Measurements from ENCODE around the gene LZTS2.

The LZTS2 gene

DNA sequence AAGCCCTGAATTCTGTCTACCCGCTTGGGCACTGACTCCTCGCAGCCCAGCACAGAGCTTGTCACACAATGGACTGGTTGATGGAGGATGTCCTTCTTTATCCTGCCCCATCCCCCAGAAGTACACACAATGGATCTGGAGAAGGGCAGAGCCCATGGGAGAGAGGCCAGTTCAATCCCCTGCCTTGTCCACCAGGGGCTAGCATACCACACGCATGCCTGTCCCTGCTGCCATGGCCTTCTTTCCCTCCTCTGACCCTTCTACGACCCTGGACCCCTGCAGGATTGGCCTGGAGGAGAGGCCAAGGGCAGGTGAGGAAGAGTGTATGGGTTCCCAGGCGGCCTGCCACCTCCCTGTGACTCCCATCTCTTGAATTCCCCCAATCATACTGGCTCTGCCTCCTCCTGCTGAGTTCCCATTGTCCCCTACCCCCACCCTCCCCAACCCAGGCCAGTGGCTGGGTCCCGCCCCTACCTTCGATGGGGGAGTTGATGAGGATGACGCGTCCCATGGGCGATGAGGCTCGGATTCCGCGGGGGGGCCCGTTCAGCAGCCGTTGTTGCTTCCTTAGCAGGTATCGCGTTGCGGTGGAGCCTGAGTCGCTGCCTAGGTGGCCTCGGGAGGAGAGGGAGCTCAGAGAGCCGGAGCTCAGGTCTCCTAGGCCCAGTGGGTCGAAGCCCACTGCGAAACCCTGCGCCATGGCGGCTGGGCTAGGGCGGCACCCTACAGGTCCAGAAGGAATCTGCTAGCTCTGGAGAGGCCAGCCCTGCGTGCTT is 30.1 kb downstream of the LZTS2 start:
- no peak overlapping the region for H3K9ac ChIP-seq (ENCODE audit: low read length)
- H3K27me3 ChIP-seq (ENCODE audit: insufficient read depth, low read length, poor library complexity) = no peaks in the 10 kb centered on the region
- H3K23ac ChIP-seq (ENCODE audit: low read length) = no peak overlapping the region
- H3K4me2 ChIP-seq (ENCODE audit: low read length) = no peak overlapping the region
- H3K4me1 ChIP-seq (ENCODE audit: control insufficient read depth, low read depth, low read length) = peaks cover 12% of the 10 kb centered on the region
- H2BK120ac ChIP-seq (ENCODE audit: low read depth, low read length) = no peak overlapping the region
- no peaks in the 10 kb centered on the region for H3K79me2 ChIP-seq (ENCODE audit: control insufficient read depth, insufficient read depth, low read length)
- H3K4me3 ChIP-seq (ENCODE audit: low read length) = no peak overlapping the region
- H2BK15ac ChIP-seq (replicated peaks; ENCODE audit: low read depth) = no peak overlapping the region
- H4K5ac ChIP-seq (ENCODE audit: low read length) = no peak overlapping the region
- no peaks in the 10 kb centered on the region for H3K79me1 ChIP-seq (ENCODE audit: low read length)
- H3K56ac ChIP-seq (ENCODE audit: low read length) = no peak overlapping the region
- H4K8ac ChIP-seq (ENCODE audit: low read depth, low read length) = no peak overlapping the region
- no peak overlapping the region for H3K4ac ChIP-seq (ENCODE audit: low read depth, low read length)
- H2BK5ac ChIP-seq (ENCODE audit: low read length) = no peak overlapping the region
- peak; percentile 80 for DNase-seq
- no peak overlapping the region for H3K27ac ChIP-seq (ENCODE audit: low read depth, low read length)
- no peaks in the 10 kb centered on the region for H3K36me3 ChIP-seq (ENCODE audit: control insufficient read depth, insufficient read depth, low read length)
- no CpG with 5 or more reads among the region's 27 CpGs for WGBS (ENCODE audit: extremely low coverage, insufficient coverage, low lambda C conversion rate)
- no peak overlapping the region for H2AK5ac ChIP-seq (ENCODE audit: low read length)
- no peak overlapping the region for H3K18ac ChIP-seq (ENCODE audit: low read length)

DNA sequence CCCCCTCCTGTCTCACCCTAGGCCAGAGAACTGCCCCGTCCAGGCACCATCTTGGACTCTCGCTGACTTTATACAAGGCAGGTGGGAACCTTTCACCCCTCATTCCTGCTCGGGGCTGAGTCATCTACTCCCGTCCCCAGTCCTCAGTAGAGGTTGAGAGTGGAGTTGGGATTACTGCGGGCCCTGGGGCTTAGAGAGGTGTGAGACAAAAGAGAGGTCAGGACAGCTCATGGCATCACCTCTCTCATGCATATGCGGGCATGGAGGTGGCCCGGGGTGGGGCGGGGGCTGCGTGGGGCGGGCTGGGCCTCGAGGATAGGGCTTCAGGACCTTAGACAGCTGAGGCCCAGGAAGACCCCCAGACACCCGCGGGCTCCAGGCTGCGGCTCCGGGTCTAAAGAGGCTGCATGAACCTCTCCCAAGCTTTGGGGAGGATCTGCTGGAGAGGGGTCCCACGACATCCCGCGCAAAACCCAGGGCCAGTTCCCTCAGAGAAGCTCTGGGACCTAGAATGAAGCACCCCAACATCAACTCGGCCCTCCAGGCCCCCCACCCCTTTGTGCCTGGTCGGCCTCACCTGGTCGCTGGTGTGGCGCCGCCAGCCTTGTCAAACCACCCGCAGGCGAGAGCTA is 31.0 kb downstream of the LZTS2 start:
- H2BK5ac ChIP-seq (ENCODE audit: low read length) = no peak overlapping the region
- no peak overlapping the region for H3K18ac ChIP-seq (ENCODE audit: low read length)
- H3K4me2 ChIP-seq (ENCODE audit: low read length) = peak overlapping the region; percentile 56
- no peaks in the 10 kb centered on the region for H3K36me3 ChIP-seq (ENCODE audit: control insufficient read depth, insufficient read depth, low read length)
- DNase-seq = peak; percentile 91
- no peak overlapping the region for H3K27ac ChIP-seq (ENCODE audit: low read depth, low read length)
- H3K27me3 ChIP-seq (ENCODE audit: insufficient read depth, low read length, poor library complexity) = no peaks in the 10 kb centered on the region
- H2AK5ac ChIP-seq (ENCODE audit: low read length) = no peak overlapping the region
- no peaks in the 10 kb centered on the region for H3K79me1 ChIP-seq (ENCODE audit: low read length)
- H3K4ac ChIP-seq (ENCODE audit: low read depth, low read length) = no peak overlapping the region
- no CpG with 5 or more reads among the region's 25 CpGs for WGBS (ENCODE audit: extremely low coverage, insufficient coverage, low lambda C conversion rate)
- no peak overlapping the region for H3K23ac ChIP-seq (ENCODE audit: low read length)
- H3K56ac ChIP-seq (ENCODE audit: low read length) = no peak overlapping the region
- H4K5ac ChIP-seq (ENCODE audit: low read length) = no peak overlapping the region
- H4K8ac ChIP-seq (ENCODE audit: low read depth, low read length) = no peak overlapping the region
- no peaks in the 10 kb centered on the region for H3K79me2 ChIP-seq (ENCODE audit: control insufficient read depth, insufficient read depth, low read length)
- peaks cover 12% of the 10 kb centered on the region for H3K4me1 ChIP-seq (ENCODE audit: control insufficient read depth, low read depth, low read length)
- H3K4me3 ChIP-seq (ENCODE audit: low read length) = no peak overlapping the region
- H3K9ac ChIP-seq (ENCODE audit: low read length) = peak overlapping the region; percentile 20
- H2BK15ac ChIP-seq (replicated peaks; ENCODE audit: low read depth) = no peak overlapping the region
- no peak overlapping the region for H2BK120ac ChIP-seq (ENCODE audit: low read depth, low read length)

DNA sequence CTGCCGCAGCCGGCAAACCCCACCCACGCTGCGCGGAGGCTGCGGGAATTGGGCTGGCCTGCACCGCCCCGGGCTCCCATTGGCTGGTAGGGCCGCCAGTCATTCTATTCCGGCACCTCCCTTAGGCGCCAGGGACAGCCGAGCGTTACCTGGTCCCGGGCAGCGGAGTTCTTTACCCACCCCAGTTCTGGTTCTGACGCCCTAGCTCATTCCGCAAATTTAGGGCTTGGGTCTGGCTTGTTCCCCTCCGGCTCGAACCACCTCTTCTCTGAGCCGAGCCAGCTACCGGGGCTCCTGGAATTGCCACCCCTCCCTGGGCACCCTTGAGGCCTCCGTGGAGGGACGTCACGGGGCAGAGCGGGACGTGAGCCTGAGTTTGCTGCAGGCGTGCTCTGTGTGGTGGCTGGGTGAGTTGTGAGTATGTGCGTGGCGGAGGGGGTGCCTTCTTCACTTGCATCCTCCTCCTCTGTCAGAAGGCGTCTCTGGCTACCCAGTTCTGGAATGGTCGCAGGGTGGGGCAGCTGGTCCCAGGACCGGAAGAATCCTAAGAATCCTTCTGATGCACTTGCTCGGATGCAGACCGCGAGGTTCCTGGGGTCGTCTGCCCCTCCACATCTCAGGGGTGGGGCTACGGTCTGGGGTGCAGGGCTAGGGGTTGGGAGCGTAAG is 31.7 kb downstream of the LZTS2 start, which contains the start of the genes PDZD7 and SFXN3:
Gene PDZD7 (minus strand): TSS at position 2 of the 668 bp plus-strand sequence. CDS start 910 bp downstream, outside the sequence.
Gene SFXN3 (plus strand): TSS at position 107 of the 668 bp plus-strand sequence. CDS start 3,461 bp downstream, outside the sequence.
- Histone ChIP-seq H2AK5ac (ENCODE audit: low read length) (no peak within 1 kb of the TSS), H2BK15ac (replicated peaks; ENCODE audit: low read depth) (no peak within 1 kb of the TSS), H4K5ac (ENCODE audit: low read length) (no peak within 1 kb of the TSS), H2BK120ac (ENCODE audit: low read depth, low read length) (no peak within 1 kb of the TSS), H4K8ac (ENCODE audit: low read depth, low read length) (no peak within 1 kb of the TSS), H3K27me3 (ENCODE audit: insufficient read depth, low read length, poor library complexity) (no peaks in the 10 kb centered on the region), H3K4me1 (ENCODE audit: control insufficient read depth, low read depth, low read length) (peaks cover 12% of the 10 kb centered on the region), H3K4me2 (ENCODE audit: low read length) (peak within 1 kb of the TSS; percentile 95), H3K23ac (ENCODE audit: low read length) (no peak within 1 kb of the TSS), H3K79me1 (ENCODE audit: low read length) (no peaks in the 10 kb centered on the region), H3K27ac (ENCODE audit: low read depth, low read length) (no peak within 1 kb of the TSS), H3K79me2 (ENCODE audit: control insufficient read depth, insufficient read depth, low read length) (no peaks in the 10 kb centered on the region), H3K56ac (ENCODE audit: low read length) (peak within 1 kb of the TSS; percentile 64), H3K18ac (ENCODE audit: low read length) (no peak within 1 kb of the TSS), H3K4me3 (ENCODE audit: low read length) (peak within 1 kb of the TSS; percentile 33), H2BK5ac (ENCODE audit: low read length) (no peak within 1 kb of the TSS), H3K36me3 (ENCODE audit: control insufficient read depth, insufficient read depth, low read length) (no peaks in the 10 kb centered on the region), H3K4ac (ENCODE audit: low read depth, low read length) (no peak within 1 kb of the TSS), H3K9ac (ENCODE audit: low read length) (peak within 1 kb of the TSS; percentile 58)
- DNase-seq = peak; percentile 95
- WGBS (ENCODE audit: extremely low coverage, insufficient coverage, low lambda C conversion rate) = no CpG with 5 or more reads among the region's 38 CpGs

DNA sequence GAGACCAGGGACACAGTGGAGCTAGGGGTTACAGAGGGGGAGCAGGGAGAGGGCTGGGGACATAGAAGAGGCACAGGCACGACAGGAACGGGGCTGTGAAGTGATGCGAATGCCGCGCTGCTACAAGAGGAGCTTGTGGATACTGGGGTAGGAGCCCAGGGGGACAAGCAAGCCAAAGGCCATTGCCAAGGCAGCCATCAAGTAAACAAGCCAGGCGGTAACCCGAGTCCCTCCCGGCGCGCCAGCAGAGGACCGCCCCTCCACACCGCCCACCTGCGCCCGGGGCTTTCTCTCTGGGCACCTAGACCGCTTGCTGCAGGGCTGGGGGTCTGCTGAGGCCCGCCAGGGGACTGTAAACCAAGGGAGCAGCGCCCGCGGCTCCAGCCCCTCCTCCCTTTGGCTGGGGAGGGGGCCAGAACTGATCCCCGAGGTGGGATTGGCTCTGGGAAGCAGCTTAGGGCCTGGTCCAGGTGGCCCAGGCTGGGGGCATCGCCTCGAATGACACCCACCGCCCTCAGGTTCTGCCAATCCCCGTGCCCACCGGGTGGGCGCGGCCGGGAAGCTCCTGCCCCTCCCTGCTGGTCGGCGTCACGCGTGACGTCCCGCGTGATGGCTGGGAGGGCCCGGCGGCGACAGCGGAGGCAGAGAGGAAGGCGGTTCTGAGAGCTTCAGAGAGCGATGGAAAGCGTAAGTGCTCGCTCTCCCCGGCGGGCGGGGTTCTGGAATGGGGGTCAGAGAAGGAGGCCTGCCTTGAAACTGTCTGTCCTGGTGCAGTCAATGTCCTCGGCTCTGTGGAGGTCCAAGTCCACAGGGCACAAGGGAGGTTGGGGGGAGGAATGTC is 32.4 kb downstream of the LZTS2 start:
- Histone ChIP-seq H4K8ac (ENCODE audit: low read depth, low read length) (no peak overlapping the region), H3K23ac (ENCODE audit: low read length) (no peak overlapping the region), H3K4ac (ENCODE audit: low read depth, low read length) (no peak overlapping the region), H3K4me2 (ENCODE audit: low read length) (peak overlapping the region; percentile 95), H3K4me1 (ENCODE audit: control insufficient read depth, low read depth, low read length) (peaks cover 12% of the 10 kb centered on the region), H2AK5ac (ENCODE audit: low read length) (no peak overlapping the region), H3K79me2 (ENCODE audit: control insufficient read depth, insufficient read depth, low read length) (no peaks in the 10 kb centered on the region), H3K79me1 (ENCODE audit: low read length) (no peaks in the 10 kb centered on the region), H3K18ac (ENCODE audit: low read length) (no peak overlapping the region), H2BK120ac (ENCODE audit: low read depth, low read length) (no peak overlapping the region), H3K56ac (ENCODE audit: low read length) (peak overlapping the region; percentile 64), H4K5ac (ENCODE audit: low read length) (no peak overlapping the region), H2BK15ac (replicated peaks; ENCODE audit: low read depth) (no peak overlapping the region), H3K9ac (ENCODE audit: low read length) (peak overlapping the region; percentile 30), H3K27me3 (ENCODE audit: insufficient read depth, low read length, poor library complexity) (no peaks in the 10 kb centered on the region), H3K36me3 (ENCODE audit: control insufficient read depth, insufficient read depth, low read length) (no peaks in the 10 kb centered on the region), H3K27ac (ENCODE audit: low read depth, low read length) (no peak overlapping the region), H3K4me3 (ENCODE audit: low read length) (no peak overlapping the region), H2BK5ac (ENCODE audit: low read length) (no peak overlapping the region)
- no CpG with 5 or more reads among the region's 47 CpGs for WGBS (ENCODE audit: extremely low coverage, insufficient coverage, low lambda C conversion rate)
- DNase-seq = peak; percentile 82

DNA sequence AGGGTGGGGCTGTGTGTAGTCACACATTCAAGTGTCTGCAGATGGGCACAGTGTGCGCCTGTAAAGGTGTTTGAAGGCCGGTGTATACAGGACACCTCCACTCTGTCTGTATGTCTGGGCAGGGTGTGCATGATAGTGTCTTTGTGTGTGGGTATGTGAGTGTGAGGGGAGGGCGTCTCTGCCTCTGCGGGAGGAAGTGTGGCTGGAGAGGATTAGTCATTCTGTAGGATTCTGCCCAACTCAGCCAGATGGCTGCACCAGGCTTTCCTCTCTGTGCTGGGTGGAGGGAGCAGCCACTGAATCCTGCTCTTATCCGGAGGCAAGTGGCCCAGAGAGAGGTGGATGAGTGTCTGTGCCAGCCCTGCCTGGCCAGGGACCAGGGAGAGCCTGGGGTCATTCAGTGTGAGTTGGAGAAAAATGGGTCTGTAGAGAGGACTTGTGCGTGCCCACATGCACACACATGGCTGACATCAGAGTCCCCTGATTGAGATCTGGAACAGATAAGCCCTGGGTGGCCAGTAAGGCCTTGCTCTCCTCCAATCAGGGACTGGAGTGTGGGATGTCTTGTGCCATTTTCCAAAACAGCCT is 33.1 kb downstream of the LZTS2 start:
- Histone ChIP-seq H2AK5ac (ENCODE audit: low read length) (no peak overlapping the region), H3K4me3 (ENCODE audit: low read length) (no peak overlapping the region), H3K9ac (ENCODE audit: low read length) (peak overlapping the region; percentile 30), H3K4me1 (ENCODE audit: control insufficient read depth, low read depth, low read length) (peaks cover 12% of the 10 kb centered on the region), H3K27me3 (ENCODE audit: insufficient read depth, low read length, poor library complexity) (no peaks in the 10 kb centered on the region), H3K79me1 (ENCODE audit: low read length) (no peaks in the 10 kb centered on the region), H2BK120ac (ENCODE audit: low read depth, low read length) (no peak overlapping the region), H3K23ac (ENCODE audit: low read length) (no peak overlapping the region), H3K79me2 (ENCODE audit: control insufficient read depth, insufficient read depth, low read length) (no peaks in the 10 kb centered on the region), H2BK5ac (ENCODE audit: low read length) (no peak overlapping the region), H3K4me2 (ENCODE audit: low read length) (peak overlapping the region; percentile 95), H2BK15ac (replicated peaks; ENCODE audit: low read depth) (no peak overlapping the region), H3K4ac (ENCODE audit: low read depth, low read length) (no peak overlapping the region), H3K18ac (ENCODE audit: low read length) (no peak overlapping the region), H4K5ac (ENCODE audit: low read length) (no peak overlapping the region), H3K56ac (ENCODE audit: low read length) (peak overlapping the region; percentile 50), H4K8ac (ENCODE audit: low read depth, low read length) (no peak overlapping the region), H3K27ac (ENCODE audit: low read depth, low read length) (no peak overlapping the region), H3K36me3 (ENCODE audit: control insufficient read depth, insufficient read depth, low read length) (no peaks in the 10 kb centered on the region)
- DNase-seq = peak; percentile 81
- no CpG with 5 or more reads among the region's 6 CpGs for WGBS (ENCODE audit: extremely low coverage, insufficient coverage, low lambda C conversion rate)
